ENCODE results near the gene NOX3.
"Not testable (repeated sequence)": the region's sequence is repeated elsewhere in the genome, so short reads cannot be mapped to it uniquely, and the experiment has no call there.

Gene NOX3

GRCh38 chr6:155487371-155488130 lies 31.9 kb upstream of the NOX3 start:
- H3K27me3 Mint-ChIP-seq (ENCODE audit: low read depth), result no peaks in the 10 kb centered on the region
- no peaks in the 10 kb centered on the region for H3K4me1 Mint-ChIP-seq (ENCODE audit: low read depth)

DNA sequence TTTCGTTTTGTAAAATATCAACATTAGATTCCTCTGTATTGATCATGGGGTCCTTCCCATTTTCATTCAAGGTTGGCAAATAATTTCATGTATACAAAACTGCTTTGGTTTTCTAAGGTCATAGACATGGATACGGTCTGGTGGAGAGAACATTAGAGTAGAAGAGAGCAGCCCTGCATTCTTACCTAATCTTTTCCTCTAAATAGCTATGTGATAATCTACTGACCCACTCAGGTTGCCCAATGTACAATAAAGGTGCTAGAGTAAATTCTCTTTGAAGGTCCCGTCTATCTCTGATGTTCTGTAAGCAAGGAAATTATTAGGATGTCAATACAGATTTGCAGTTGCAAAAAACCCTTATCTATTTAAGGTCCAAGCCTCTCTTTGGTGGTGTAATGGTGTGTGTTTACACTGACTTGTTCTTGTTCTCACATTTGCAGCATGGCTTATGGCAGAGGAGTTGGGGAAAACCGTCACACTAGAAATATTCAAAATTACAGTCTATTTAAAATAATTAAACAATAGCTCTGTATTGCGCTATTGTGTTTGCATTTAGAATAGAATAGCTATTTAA lies 31.2 kb upstream of the NOX3 start:
- Mint-ChIP-seq H3K27me3 (ENCODE audit: low read depth) (no peaks in the 10 kb centered on the region), H3K27ac (no peak overlapping the region), H3K4me1 (ENCODE audit: low read depth) (no peaks in the 10 kb centered on the region), H3K9me3 (no peaks in the 10 kb centered on the region), H3K4me3 (no peak overlapping the region), H3K36me3 (ENCODE audit: low read depth) (no peaks in the 10 kb centered on the region)
- DNase-seq (ENCODE audit: low spot score), result no peak

More at GRCh38 chr6:155487371-155488130, 31.9 kb upstream of the NOX3 start:
- H3K27ac Mint-ChIP-seq, result no peak overlapping the region
- H3K36me3 Mint-ChIP-seq (ENCODE audit: low read depth), result no peaks in the 10 kb centered on the region
- H3K9me3 Mint-ChIP-seq, result no peaks in the 10 kb centered on the region
- no peak overlapping the region for H3K4me3 Mint-ChIP-seq
- DNase-seq (ENCODE audit: low spot score), result no peak

DNA sequence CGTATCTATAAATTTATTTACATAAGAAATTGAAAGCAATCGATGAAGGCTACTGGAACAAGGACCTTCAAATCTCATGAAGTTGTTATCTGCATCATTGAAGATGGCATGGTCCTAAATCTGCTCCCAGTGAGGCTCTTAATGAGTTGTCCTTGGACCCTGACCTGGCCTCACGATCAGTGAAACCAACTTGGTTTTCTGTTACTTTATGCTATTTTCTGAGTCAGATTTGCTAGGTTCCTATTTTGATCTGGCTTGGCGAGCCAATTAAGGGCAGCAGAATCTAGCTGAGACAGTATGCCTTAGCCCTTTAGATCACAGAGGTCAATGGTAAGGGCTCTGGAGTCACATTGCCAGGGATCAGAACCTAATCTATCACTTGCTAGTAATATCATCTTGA lies 30.1 kb upstream of the NOX3 start:
- Mint-ChIP-seq H3K36me3 (ENCODE audit: low read depth) (no peaks in the 10 kb centered on the region), H3K4me3 (no peak overlapping the region), H3K27me3 (ENCODE audit: low read depth) (no peaks in the 10 kb centered on the region), H3K4me1 (ENCODE audit: low read depth) (no peaks in the 10 kb centered on the region), H3K9me3 (no peaks in the 10 kb centered on the region), H3K27ac (no peak overlapping the region)
- DNase-seq (ENCODE audit: low spot score), result no peak

- no peaks in the 10 kb centered on the region for H3K9me3 Mint-ChIP-seq
- DNase-seq (ENCODE audit: low spot score), result no peak
- no peaks in the 10 kb centered on the region for H3K4me1 Mint-ChIP-seq (ENCODE audit: low read depth)
- no peak overlapping the region for H3K4me3 Mint-ChIP-seq
- no peaks in the 10 kb centered on the region for H3K36me3 Mint-ChIP-seq (ENCODE audit: low read depth)
- H3K27ac Mint-ChIP-seq, result no peak overlapping the region
- H3K27me3 Mint-ChIP-seq (ENCODE audit: low read depth), result no peaks in the 10 kb centered on the region
These were observed 28.2 kb upstream of the NOX3 start for GRCh38 chr6:155483858-155484257.

DNA sequence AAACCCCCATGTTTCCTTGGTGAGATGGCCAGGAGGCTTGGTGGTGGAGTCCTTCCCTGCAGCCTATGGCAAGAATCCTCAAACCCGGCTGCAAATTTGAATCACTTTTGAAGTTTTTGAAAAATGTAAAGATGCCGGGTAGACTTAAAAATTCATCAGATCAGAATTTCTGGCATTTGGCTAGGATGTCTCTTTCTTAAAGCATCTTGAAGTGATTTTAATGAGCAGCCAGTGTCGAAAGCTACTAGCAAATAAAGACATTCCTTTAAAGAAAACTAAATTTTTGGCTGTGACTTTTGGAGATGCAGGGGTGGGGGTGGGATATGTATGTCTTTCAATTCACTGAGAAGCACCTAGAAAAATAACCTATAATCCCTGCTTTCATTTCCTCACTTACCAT lies 25.6 kb upstream of the NOX3 start:
- Mint-ChIP-seq H3K36me3 (ENCODE audit: low read depth) (no peaks in the 10 kb centered on the region), H3K27ac (no peak overlapping the region), H3K27me3 (ENCODE audit: low read depth) (no peaks in the 10 kb centered on the region), H3K4me3 (no peak overlapping the region), H3K4me1 (ENCODE audit: low read depth) (no peaks in the 10 kb centered on the region), H3K9me3 (no peaks in the 10 kb centered on the region)
- no peak for DNase-seq (ENCODE audit: low spot score)

DNA sequence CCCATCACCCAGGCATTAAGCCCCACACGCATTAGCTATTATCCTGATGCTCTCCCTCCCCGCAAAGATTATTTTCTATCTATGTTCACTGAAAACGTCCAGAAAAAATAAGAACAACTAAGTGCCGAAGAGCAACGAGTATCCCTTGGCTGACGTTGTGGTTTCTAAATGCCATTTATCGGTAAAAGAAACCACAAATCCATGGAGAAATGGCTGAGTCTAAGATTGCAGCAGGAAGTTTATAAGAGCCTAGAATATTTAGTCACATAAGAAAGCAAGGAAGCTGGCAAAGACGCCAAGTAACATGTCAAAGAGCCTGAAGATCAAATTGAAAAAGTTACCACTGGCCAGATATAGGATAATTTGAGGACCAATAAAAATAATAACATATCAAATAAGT lies 18.1 kb upstream of the NOX3 start:
- no peaks in the 10 kb centered on the region for H3K36me3 Mint-ChIP-seq (ENCODE audit: low read depth)
- H3K4me1 Mint-ChIP-seq (ENCODE audit: low read depth), result no peaks in the 10 kb centered on the region
- H3K4me3 Mint-ChIP-seq, result no peak overlapping the region
- no peak overlapping the region for H3K27ac Mint-ChIP-seq
- no peaks in the 10 kb centered on the region for H3K27me3 Mint-ChIP-seq (ENCODE audit: low read depth)
- peaks cover 9% of the 10 kb centered on the region for H3K9me3 Mint-ChIP-seq
- DNase-seq (ENCODE audit: low spot score), result no peak

GRCh38 chr6:155472886-155473285 lies 17.2 kb upstream of the NOX3 start:
- H3K27ac Mint-ChIP-seq, result no peak overlapping the region

DNA sequence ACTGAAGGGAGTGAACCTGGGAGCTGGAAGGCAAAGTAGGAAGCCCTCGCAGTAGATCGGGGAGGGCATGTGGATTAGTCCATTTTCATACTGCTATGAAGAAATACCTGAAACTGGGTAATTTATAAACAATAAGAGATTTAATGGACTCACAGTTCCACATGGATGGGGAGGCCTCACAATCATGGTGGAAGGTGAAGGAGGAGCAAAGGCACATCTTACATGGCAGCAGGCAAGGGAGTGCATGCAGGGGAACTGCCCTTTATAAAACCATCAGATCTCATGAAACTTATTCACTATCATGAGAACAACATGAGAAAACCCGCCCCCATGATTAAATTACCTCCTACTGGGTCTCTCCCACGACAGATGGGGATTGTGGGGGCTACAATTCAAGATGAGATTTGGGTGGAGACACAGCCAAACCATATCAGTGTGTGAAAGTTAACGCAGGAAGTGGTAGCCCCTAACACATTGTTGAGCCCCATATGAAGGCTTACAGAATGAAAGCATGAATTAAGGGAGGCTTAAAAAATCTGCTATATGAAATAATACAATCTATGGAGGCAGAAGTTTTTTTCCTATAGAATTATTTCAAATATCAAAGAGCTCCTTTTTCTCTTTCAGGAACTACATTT lies 15.5 kb upstream of the NOX3 start:
- H3K27me3 Mint-ChIP-seq (ENCODE audit: low read depth); DNase-seq (ENCODE audit: low spot score); H3K4me3 Mint-ChIP-seq; H3K27ac Mint-ChIP-seq; H3K36me3 Mint-ChIP-seq (ENCODE audit: low read depth); H3K4me1 Mint-ChIP-seq (ENCODE audit: low read depth): not testable (repeated sequence)
- H3K9me3 Mint-ChIP-seq, result peaks cover 19% of the 10 kb centered on the region

More at GRCh38 chr6:155472886-155473285, 17.2 kb upstream of the NOX3 start:
- Mint-ChIP-seq H3K4me3 (no peak overlapping the region), H3K9me3 (peaks cover 11% of the 10 kb centered on the region), H3K4me1 (ENCODE audit: low read depth) (no peaks in the 10 kb centered on the region), H3K27me3 (ENCODE audit: low read depth) (no peaks in the 10 kb centered on the region), H3K36me3 (ENCODE audit: low read depth) (no peaks in the 10 kb centered on the region)
- no peak for DNase-seq (ENCODE audit: low spot score)

DNA sequence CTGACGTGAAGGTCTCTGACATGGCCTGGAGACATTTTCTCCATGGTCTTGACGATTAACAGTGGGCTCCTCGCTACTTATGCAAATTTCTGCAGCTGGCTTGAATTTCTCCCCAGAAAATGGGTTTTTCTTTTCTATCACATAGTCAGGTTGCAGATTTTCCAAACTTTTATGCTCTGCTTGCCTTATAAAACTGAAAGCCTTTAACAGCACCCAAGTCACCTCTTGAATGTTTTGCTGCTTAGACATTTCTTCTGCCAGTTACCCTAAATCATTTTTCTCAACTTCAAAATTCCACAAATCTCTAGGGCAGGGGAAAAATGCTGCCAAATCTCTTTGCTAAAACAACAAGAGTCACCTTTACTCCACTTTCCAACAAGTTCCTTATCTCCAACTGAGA lies 12.9 kb upstream of the NOX3 start:
- H3K27ac Mint-ChIP-seq; H3K36me3 Mint-ChIP-seq (ENCODE audit: low read depth); DNase-seq (ENCODE audit: low spot score); H3K27me3 Mint-ChIP-seq (ENCODE audit: low read depth); H3K4me1 Mint-ChIP-seq (ENCODE audit: low read depth); H3K4me3 Mint-ChIP-seq: not testable (repeated sequence)
- peaks cover 19% of the 10 kb centered on the region for H3K9me3 Mint-ChIP-seq

GRCh38 chr6:155466539-155466938 lies 10.9 kb upstream of the NOX3 start:
- DNase-seq (ENCODE audit: low spot score), result no peak
- Mint-ChIP-seq H3K4me1 (ENCODE audit: low read depth) (no peaks in the 10 kb centered on the region), H3K36me3 (ENCODE audit: low read depth) (no peaks in the 10 kb centered on the region), H3K27me3 (ENCODE audit: low read depth) (no peaks in the 10 kb centered on the region), H3K27ac (no peak overlapping the region), H3K4me3 (no peak overlapping the region), H3K9me3 (peaks cover 19% of the 10 kb centered on the region)

DNA sequence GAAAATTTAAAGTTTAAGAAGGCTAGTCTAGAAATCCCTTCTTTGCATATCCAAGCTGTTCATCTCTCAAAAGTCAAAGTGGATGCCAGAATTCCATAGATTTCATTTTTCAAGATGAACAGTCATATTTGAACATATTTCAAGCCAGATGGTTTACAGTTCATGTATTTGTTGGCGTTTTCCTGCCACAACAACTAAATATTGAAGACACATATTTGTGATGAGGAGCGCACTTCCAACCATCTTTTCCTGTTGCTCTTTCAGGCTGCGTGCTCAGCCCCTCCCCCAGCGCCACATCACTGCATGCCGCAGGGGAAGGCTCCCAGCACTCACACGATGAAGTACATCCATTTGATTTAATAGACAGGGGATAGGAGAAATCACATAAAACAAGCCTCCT lies 5.9 kb upstream of the NOX3 start:
- DNase-seq (ENCODE audit: low spot score), result no peak
- Mint-ChIP-seq H3K4me3 (no peak overlapping the region), H3K27ac (no peak overlapping the region), H3K27me3 (ENCODE audit: low read depth) (peaks cover 4% of the 10 kb centered on the region), H3K4me1 (ENCODE audit: low read depth) (no peaks in the 10 kb centered on the region), H3K36me3 (ENCODE audit: low read depth) (no peaks in the 10 kb centered on the region), H3K9me3 (peaks cover 2% of the 10 kb centered on the region)

DNA sequence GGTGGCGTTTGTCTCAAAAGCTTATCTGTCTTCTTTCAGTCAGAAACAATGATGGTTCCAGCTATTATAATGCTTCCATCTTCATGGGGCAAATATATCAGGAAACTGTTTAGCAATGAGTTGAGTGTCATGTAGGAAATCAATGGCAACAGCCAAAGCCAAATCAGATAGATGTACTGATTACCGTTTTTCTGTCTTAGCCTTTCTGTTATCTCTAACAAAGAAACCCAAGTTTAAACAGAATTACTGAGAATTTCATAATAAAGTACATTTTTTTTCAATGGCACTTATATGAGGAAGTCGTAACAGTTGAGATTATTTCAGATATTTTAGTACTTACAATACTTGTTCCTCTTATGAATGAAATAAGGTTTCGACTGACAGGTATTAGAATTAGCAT lies 1.2 kb downstream of the NOX3 start:
- Mint-ChIP-seq H3K36me3 (ENCODE audit: low read depth) (no peaks in the 10 kb centered on the region), H3K4me3 (no peak overlapping the region), H3K27me3 (ENCODE audit: low read depth) (peaks cover 4% of the 10 kb centered on the region), H3K27ac (no peak overlapping the region), H3K4me1 (ENCODE audit: low read depth) (peaks cover under 1% of the 10 kb centered on the region), H3K9me3 (no peaks in the 10 kb centered on the region)
- DNase-seq (ENCODE audit: low spot score), result no peak

- H3K27ac Mint-ChIP-seq, result no peak overlapping the region
- H3K4me1 Mint-ChIP-seq (ENCODE audit: low read depth), result peaks cover 2% of the 10 kb centered on the region
These were observed 1.6 kb downstream of the NOX3 start for GRCh38 chr6:155454008-155454407.

DNA sequence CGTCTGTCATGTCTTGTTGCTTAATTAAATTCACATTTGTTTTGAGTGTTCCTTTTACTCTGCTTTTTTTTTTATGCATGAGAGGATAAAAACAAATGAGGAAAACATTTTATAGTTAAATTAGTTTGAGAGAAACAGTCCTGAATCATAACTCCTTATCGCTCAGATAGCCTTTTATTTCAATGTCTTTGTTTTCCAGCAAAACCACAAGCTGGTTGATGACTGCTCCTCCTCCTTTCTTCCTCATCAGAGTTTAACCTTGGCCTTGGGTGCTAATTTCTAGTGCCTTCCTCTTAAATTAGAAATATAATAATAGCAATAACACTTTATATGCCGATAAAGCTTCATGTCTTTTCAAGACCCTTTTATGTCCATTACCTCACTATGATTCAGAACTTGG lies 3.1 kb downstream of the NOX3 start:
- no peak overlapping the region for H3K27ac Mint-ChIP-seq
- H3K9me3 Mint-ChIP-seq, result no peaks in the 10 kb centered on the region
- H3K4me3 Mint-ChIP-seq, result no peak overlapping the region
- no peaks in the 10 kb centered on the region for H3K36me3 Mint-ChIP-seq (ENCODE audit: low read depth)
- peaks cover 2% of the 10 kb centered on the region for H3K4me1 Mint-ChIP-seq (ENCODE audit: low read depth)
- no peaks in the 10 kb centered on the region for H3K27me3 Mint-ChIP-seq (ENCODE audit: low read depth)
- no peak for DNase-seq (ENCODE audit: low spot score)

More at GRCh38 chr6:155454008-155454407, 1.6 kb downstream of the NOX3 start:
- no peaks in the 10 kb centered on the region for H3K36me3 Mint-ChIP-seq (ENCODE audit: low read depth)
- H3K27me3 Mint-ChIP-seq (ENCODE audit: low read depth), result peaks cover 4% of the 10 kb centered on the region
- no peak for DNase-seq (ENCODE audit: low spot score)
- no peak overlapping the region for H3K4me3 Mint-ChIP-seq
- no peaks in the 10 kb centered on the region for H3K9me3 Mint-ChIP-seq

Data from T-helper 2 cell treated with Interferon-gamma antibody and Interleukin-4, amounts not matched to agents 5 μg/mL and 100 μg/mL, for 36 hours (primary cell).